Endothelial cell of umbilical vein (primary cell): ENCODE results near the gene ENG. TPM values are rescaled to one million over a fixed set of nuclear protein-coding genes. Genes with fewer than 3 reads are reported as not detected.

Experiments
- BruUV-seq: library from RNA; stranded (reverse); fragments of 400-500 nt; replicated peaks from 2 replicates; lab custom pipeline; 2021; lab: Mats Ljungman, UMichigan
- CTCF ChIA-PET: fragments of 300-600, 350-600 bp; sonication (Branson Sonifier 250); formaldehyde crosslinking; loops from one replicate; lab custom pipeline; 2021; ENCODE audit warnings: antibody characterized with exemption, inconsistent platforms; lab: Charles Lee
- POLR2A ChIA-PET: fragments of 300-600, 350-600 bp; sonication (Branson Sonifier 250); formaldehyde crosslinking; loops from one replicate; lab custom pipeline; 2021; ENCODE audit warnings: antibody characterized with exemption, inconsistent platforms; lab: Charles Lee
- DNase-seq: peaks from one replicate; pipeline ENCODE4 v3.0.0-alpha.2; 2011; ENCODE audit warnings: low read depth, low spot score
- FAIRE-seq: peaks from 2 replicates; lab custom pipeline; 2011; peaks lifted over from hg19 to GRCh38; lab: Jason Lieb, UNC
- H2AFZ ChIP-seq: 2 replicates; pipeline ENCODE4 v1.6.0; 2012; ENCODE audit warnings: low read depth, low read length, control low read depth, inconsistent platforms
- H3K27ac ChIP-seq: 2 replicates; pipeline ENCODE4 v1.5.1; 2011; ENCODE audit warnings: low read depth, mild to moderate bottlenecking, control low read depth, low read length, moderate library complexity; ENCODE audit not compliant: insufficient read depth
- H3K27me3 ChIP-seq, 2 experiments: 2 replicates each; pipeline versions ENCODE4 v1.6.0 to v1.6.1; 2011; ENCODE audit warnings: low read length in 2 of 2, mixed read lengths in 1 of 2; ENCODE audit not compliant: control insufficient read depth in 2 of 2, insufficient read depth in 2 of 2
- H3K36me3 ChIP-seq, 2 experiments: 2 replicates in 1 of 2; 3 replicates in 1 of 2; pipeline ENCODE4 v1.5.1; 2011; ENCODE audit warnings: low read length in 2 of 2, mild to moderate bottlenecking in 1 of 2, moderate library complexity in 1 of 2; ENCODE audit not compliant: control insufficient read depth in 2 of 2, insufficient read depth in 2 of 2; ENCODE audit errors: extremely low read depth in 1 of 2
- H3K4me1 ChIP-seq: 3 replicates; pipeline ENCODE4 v1.5.1; 2011; ENCODE audit warnings: mild to moderate bottlenecking, low read length; ENCODE audit not compliant: control insufficient read depth, insufficient read depth; ENCODE audit errors: extremely low read depth
- H3K4me2 ChIP-seq: 2 replicates; pipeline ENCODE4 v1.6.1; 2011; ENCODE audit warnings: low read length, control low read depth, mixed read lengths; ENCODE audit not compliant: insufficient read depth
- H3K4me3 ChIP-seq, 3 experiments: fragments of 200-600 bp in 1 of 3; sonication (generic), shearing (Covaris generic) in 1 of 3; replicated peaks in 1 of 3; 2 replicates each; pipeline ENCODE4 v1.5.1; 2011 to 2016; ENCODE audit warnings: control low read depth in 3 of 3, low read length in 3 of 3, mild to moderate bottlenecking in 2 of 3, inconsistent platforms in 1 of 3, low read depth in 1 of 3, moderate library complexity in 1 of 3; ENCODE audit not compliant: insufficient read depth in 1 of 3
- H3K79me2 ChIP-seq: 2 replicates; pipeline ENCODE4 v1.6.0; 2012; ENCODE audit warnings: low read length, inconsistent platforms; ENCODE audit not compliant: control insufficient read depth, insufficient read depth
- H3K9ac ChIP-seq: replicated peaks from 2 replicates; pipeline ENCODE3; 2011; ENCODE audit warnings: low read length, control low read depth; ENCODE audit not compliant: insufficient read depth; ENCODE audit errors: extremely low read depth
- H3K9me1 ChIP-seq: replicated peaks from 3 replicates; pipeline ENCODE4 v1.6.0; 2011; ENCODE audit warnings: mild to moderate bottlenecking, low read length; ENCODE audit not compliant: control insufficient read depth, insufficient read depth; ENCODE audit errors: extremely low read depth
- H3K9me3 ChIP-seq: replicated peaks from 2 replicates; pipeline ENCODE4 v1.5.1; 2012; ENCODE audit warnings: low read length, inconsistent platforms; ENCODE audit not compliant: control insufficient read depth, insufficient read depth
- H4K20me1 ChIP-seq: replicated peaks from 2 replicates; pipeline ENCODE3; 2011; ENCODE audit warnings: mild to moderate bottlenecking, low read length; ENCODE audit not compliant: control insufficient read depth, insufficient read depth; ENCODE audit errors: extremely low read depth
- EZH2 ChIP-seq: IDR thresholded peaks from 2 replicates; pipeline ENCODE4 v1.6.1; 2012; ENCODE audit warnings: borderline replicate concordance, low read depth, mild to moderate bottlenecking, moderate library complexity, low read length, inconsistent platforms; ENCODE audit not compliant: severe bottlenecking
- FOS ChIP-seq: IDR thresholded peaks from 2 replicates; pipeline ENCODE4 v1.6.1; 2011; ENCODE audit warnings: mild to moderate bottlenecking, low read length, moderate library complexity, borderline replicate concordance; ENCODE audit not compliant: insufficient read depth
- GATA2 ChIP-seq: IDR thresholded peaks from 2 replicates; pipeline ENCODE4 v1.7.0; 2011; ENCODE audit warnings: low read depth, mild to moderate bottlenecking, moderate library complexity, mixed read lengths, low read length; ENCODE audit not compliant: insufficient read length, insufficient read depth
- JUN ChIP-seq: IDR thresholded peaks from 2 replicates; pipeline ENCODE4 v1.6.1; 2011; ENCODE audit warnings: borderline replicate concordance, low read depth; ENCODE audit not compliant: insufficient read length, insufficient read depth
- MYC ChIP-seq: IDR thresholded peaks from one replicate; pipeline ENCODE4 v1.6.1; 2011; ENCODE audit warnings: mild to moderate bottlenecking, low read depth, low read length
- POLR2A ChIP-seq: IDR thresholded peaks from 2 replicates; pipeline ENCODE4 v1.6.1; 2012; ENCODE audit warnings: low read depth, mild to moderate bottlenecking, control low read depth, low read length
- POLR2AphosphoS5 ChIP-seq: IDR thresholded peaks from 2 replicates; pipeline ENCODE4 v1.6.1; 2012; ENCODE audit warnings: low read depth, mild to moderate bottlenecking, control low read depth, low read length, moderate library complexity; ENCODE audit not compliant: insufficient read depth
- dilution Hi-C: fragments of 300-500 bp; cut with MboI; formaldehyde crosslinking; loops from one replicate; pipeline ENCODE4 v1.15.0; 2019; ENCODE audit warnings: low sequenced_read_pairs; ENCODE audit not compliant: extremely low pct_ligation_motif_present
- intact Hi-C: fragments of 100-400 bp; cut with micrococcal nuclease; formaldehyde crosslinking; loops from one replicate; pipeline ENCODE4 v1.10.0; 2022
- polyA plus RNA-seq, 4 experiments: library from polyadenylated mRNA; depleted of rRNA in 3 of 4; stranded (reverse) in 3 of 4; unstranded in 1 of 4; fragments of >200 nt; gene quantifications; 2 replicates each; pipeline versions ENCODE4 v1.2.1 to v1.2.3, GENCODE V29; 2011 to 2012; ENCODE audit warnings: missing spikeins in 1 of 4
- total RNA-seq: library from RNA; stranded (reverse); gene quantifications from 2 replicates; pipeline ENCODE4 v1.2.3, GENCODE V29; 2021
- TF ChIP-seq, protein P1 (sequence below), 2 donors: IDR thresholded peaks; 1 replicate in 1 of 2; 2 replicates in 1 of 2; pipeline ENCODE4 v1.5.1; 2011; ENCODE audit warnings: low read length in 2 of 2, mild to moderate bottlenecking in 2 of 2, moderate library complexity in 2 of 2, control low read depth in 1 of 2, inconsistent platforms in 1 of 2, low read depth in 1 of 2; ENCODE audit not compliant: insufficient read depth in 1 of 2; ENCODE audit errors: extremely low read depth in 1 of 2
- TF ChIP-seq, protein P2 (sequence below): IDR thresholded peaks from 2 replicates; pipeline ENCODE4 v1.6.1; 2011; ENCODE audit not compliant: insufficient read depth, insufficient read length

The ENG gene
- total and polyA plus RNA-seq, 2 donors (not counting 3 experiments of a cell fraction or from before 2014, with no cell fraction given): 338 to 728 TPM

DNA sequence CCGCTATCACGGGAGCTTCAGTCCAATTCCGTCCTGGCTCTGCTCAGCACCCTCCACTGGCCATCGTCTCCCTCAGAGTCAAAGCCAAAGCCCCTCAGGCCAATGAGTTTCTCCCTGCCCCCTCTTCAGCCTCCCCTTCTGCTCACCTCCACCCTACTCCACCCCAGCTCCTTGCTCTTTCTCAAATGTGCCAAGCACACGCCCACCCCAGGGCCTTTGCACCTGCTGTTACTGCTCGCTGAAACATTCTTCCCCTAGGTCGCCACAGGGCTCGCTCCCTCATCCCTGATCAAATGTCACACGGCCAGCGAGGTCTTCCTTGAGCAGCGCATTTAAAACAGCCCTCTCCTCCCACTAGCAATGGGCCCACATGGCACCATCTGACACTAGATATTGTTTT lies 6.3 kb upstream of the ENG start:
- Histone ChIP-seq H3K9me3 (no peaks in the 10 kb centered on the region), H3K4me2 (no peak overlapping the region), H3K27ac (no peak overlapping the region), H3K79me2 (no peaks in the 10 kb centered on the region), H3K27me3 (no peaks in the 10 kb centered on the region), H3K36me3 (no peaks in the 10 kb centered on the region), H3K4me1 (peaks cover 33% of the 10 kb centered on the region), H3K9me1 (no peaks in the 10 kb centered on the region), H3K4me3 (no peak overlapping the region), H3K9ac (no peak overlapping the region), H2AFZ (no peak overlapping the region), H4K20me1 (no peaks in the 10 kb centered on the region)
- intact Hi-C loops (no loop called here), dilution Hi-C loops (no loop called here)
- FAIRE-seq (no peak), DNase-seq (no peak)
- POLR2A ChIA-PET: no interaction called here
- CTCF ChIA-PET: interaction anchor here (2.7 kb wide), 1 partner anchor 9 kb away, joined by 11 read pairs; no protein-coding TSS in a partner anchor
- TF ChIP-seq MYC (no peak), FOS (no peak), POLR2AphosphoS5 (no peak), GATA2 (no peak), EZH2 (no peak), POLR2A (no peak), JUN (no peak)
- TF ChIP-seq, protein P1, sequence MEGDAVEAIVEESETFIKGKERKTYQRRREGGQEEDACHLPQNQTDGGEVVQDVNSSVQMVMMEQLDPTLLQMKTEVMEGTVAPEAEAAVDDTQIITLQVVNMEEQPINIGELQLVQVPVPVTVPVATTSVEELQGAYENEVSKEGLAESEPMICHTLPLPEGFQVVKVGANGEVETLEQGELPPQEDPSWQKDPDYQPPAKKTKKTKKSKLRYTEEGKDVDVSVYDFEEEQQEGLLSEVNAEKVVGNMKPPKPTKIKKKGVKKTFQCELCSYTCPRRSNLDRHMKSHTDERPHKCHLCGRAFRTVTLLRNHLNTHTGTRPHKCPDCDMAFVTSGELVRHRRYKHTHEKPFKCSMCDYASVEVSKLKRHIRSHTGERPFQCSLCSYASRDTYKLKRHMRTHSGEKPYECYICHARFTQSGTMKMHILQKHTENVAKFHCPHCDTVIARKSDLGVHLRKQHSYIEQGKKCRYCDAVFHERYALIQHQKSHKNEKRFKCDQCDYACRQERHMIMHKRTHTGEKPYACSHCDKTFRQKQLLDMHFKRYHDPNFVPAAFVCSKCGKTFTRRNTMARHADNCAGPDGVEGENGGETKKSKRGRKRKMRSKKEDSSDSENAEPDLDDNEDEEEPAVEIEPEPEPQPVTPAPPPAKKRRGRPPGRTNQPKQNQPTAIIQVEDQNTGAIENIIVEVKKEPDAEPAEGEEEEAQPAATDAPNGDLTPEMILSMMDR (IDR thresholded peaks at IDR 0.05; ENCODE audit: extremely low read depth in 1 of 2, insufficient read depth in 1 of 2, low read depth in 1 of 2, low read length in 2 of 2): no peak
- TF ChIP-seq, protein P2, sequence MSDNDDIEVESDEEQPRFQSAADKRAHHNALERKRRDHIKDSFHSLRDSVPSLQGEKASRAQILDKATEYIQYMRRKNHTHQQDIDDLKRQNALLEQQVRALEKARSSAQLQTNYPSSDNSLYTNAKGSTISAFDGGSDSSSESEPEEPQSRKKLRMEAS: no peak
- BruUV-seq: no TSS peak
